Left lobe of liver (tissue), 2 donors: ENCODE results near the gene SLC13A3. TPM values are rescaled to one million over a fixed set of nuclear protein-coding genes. Genes with fewer than 3 reads are reported as not detected.

Experiments used
- ATAC-seq: fragments of 200-7000 bp; cut with Tn5 transposase; one replicate; pipeline ENCODE4 v1.9.1; 2020; ENCODE audit warnings: mild to moderate bottlenecking, moderate library complexity
- DNase-seq: peaks from one replicate; pipeline ENCODE4 v3.0.0-alpha.2; 2020; ENCODE audit warnings: low spot score
- total RNA-seq: library from RNA; stranded (reverse); gene quantifications from one replicate; pipeline ENCODE4 v1.2.1, GENCODE V29; 2021
- donor health status: DM: no; HTN: no; CAD: no; lungs with moderate emphysema.
- donor health status: DM: no; HTN: yes; CAD: no.

Gene SLC13A3
- total RNA-seq, 1 donor from 2014 or later: 7.1 TPM

- ATAC-seq: peak; percentile 62
- DNase-seq: no peak
These were observed 43.3 kb downstream of the SLC13A3 start for GRCh38 chr20:46607849-46608497.

- ATAC-seq (peak; percentile 64), DNase-seq (no peak)
These were observed 43.9 kb downstream of the SLC13A3 start for GRCh38 chr20:46607191-46607848.

- ATAC-seq: no peak
- DNase-seq: no peak
These were observed 44.5 kb downstream of the SLC13A3 start for GRCh38 chr20:46606817-46607190.

GRCh38 chr20:46605978-46606816 lies 45.1 kb downstream of the SLC13A3 start:
- DNase-seq (no peak), ATAC-seq (no peak)

GRCh38 chr20:46605181-46605580 lies 46.1 kb downstream of the SLC13A3 start:
- ATAC-seq (peak; percentile 79), DNase-seq (peak; percentile 62)

- ATAC-seq (peak; percentile 9), DNase-seq (no peak)
These were observed 46.6 kb downstream of the SLC13A3 start for GRCh38 chr20:46604551-46605133.

GRCh38 chr20:46602429-46602828 lies 48.8 kb downstream of the SLC13A3 start:
- peak; percentile 52 for ATAC-seq
- DNase-seq: no peak

GRCh38 chr20:46601603-46602122 lies 49.6 kb downstream of the SLC13A3 start:
- no peak for DNase-seq
- ATAC-seq: no peak

GRCh38 chr20:46600286-46600752 lies 50.9 kb downstream of the SLC13A3 start:
- ATAC-seq: no peak
- no peak for DNase-seq

GRCh38 chr20:46599227-46599987 lies 51.9 kb downstream of the SLC13A3 start:
- ATAC-seq (no peak), DNase-seq (no peak)

GRCh38 chr20:46595933-46596332 lies 55.3 kb downstream of the SLC13A3 start:
- DNase-seq (no peak), ATAC-seq (no peak)

- ATAC-seq: no peak
- DNase-seq: no peak
These were observed 56.5 kb downstream of the SLC13A3 start for GRCh38 chr20:46594725-46595124.

- ATAC-seq (no peak), DNase-seq (no peak)
These were observed 58.5 kb downstream of the SLC13A3 start for GRCh38 chr20:46592580-46593362.

GRCh38 chr20:46590443-46590842 lies 60.8 kb downstream of the SLC13A3 start:
- DNase-seq (no peak), ATAC-seq (no peak)

GRCh38 chr20:46588532-46589511 lies 62.4 kb downstream of the SLC13A3 start:
- no peak for ATAC-seq
- no peak for DNase-seq

GRCh38 chr20:46587986-46588385 lies 63.3 kb downstream of the SLC13A3 start:
- DNase-seq (no peak), ATAC-seq (no peak)

- no peak for ATAC-seq
- DNase-seq: no peak
These were observed 64.5 kb downstream of the SLC13A3 start for GRCh38 chr20:46586724-46587123.

GRCh38 chr20:46584508-46584907 lies 66.8 kb downstream of the SLC13A3 start:
- no peak for DNase-seq
- ATAC-seq: no peak
